T47D (cell line): ENCODE results near the gene CDK5R2.

Experiments used
- DNase-seq, 2 experiments: peaks; one replicate each; pipeline versions ENCODE4 v3.0.0 to v3.0.0-alpha.2; 2011 to 2012; ENCODE audit warnings: low read depth in 1 of 2, low spot score in 1 of 2
- JUND ChIP-seq: IDR thresholded peaks from 2 replicates; pipeline ENCODE4 v1.6.1; 2012; ENCODE audit warnings: low read depth
- in situ Hi-C: cut with HindIII; loops from 2 replicates; pipeline ENCODE4 v1.10.0; 2016; ENCODE audit warnings: low sequenced_read_pairs, low pct_unique_long_range_greater_than_20kb

The CDK5R2 gene

GRCh38 chr2:218954541-218955300, 4.7 kb upstream of the CDK5R2 start:
- no peak for DNase-seq
- in situ Hi-C loops, result no loop called here
- TF ChIP-seq JUND, result no peak

GRCh38 chr2:218956039-218956438, 3.4 kb upstream of the CDK5R2 start:
- in situ Hi-C loops, result no loop called here
- TF ChIP-seq JUND, result no peak
- DNase-seq, result no peak

DNA sequence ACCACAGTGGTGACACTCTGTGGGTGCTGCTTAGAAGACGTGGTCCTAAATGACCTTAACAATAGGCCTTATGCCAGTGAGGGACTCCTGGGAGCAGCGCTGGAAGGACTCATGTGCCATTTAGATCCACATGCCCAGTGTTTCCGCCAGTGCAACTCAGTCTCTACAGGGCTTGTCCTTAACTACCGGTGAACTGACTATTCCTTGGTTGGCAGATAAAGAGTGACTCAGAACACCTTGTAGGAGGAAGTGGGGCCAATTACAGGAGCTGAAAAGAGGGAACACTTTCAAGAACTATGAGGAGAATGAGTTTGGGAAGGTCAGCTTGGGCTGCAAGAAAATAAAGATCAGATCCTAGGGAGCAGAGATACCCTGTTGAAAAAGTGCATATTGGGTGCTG, 1.8 kb upstream of the CDK5R2 start:
- in situ Hi-C loops, result no loop called here

GRCh38 chr2:218958276-218958675, 1.2 kb upstream of the CDK5R2 start:
- DNase-seq, result no peak
- in situ Hi-C loops, result no loop called here
- no peak for TF ChIP-seq JUND

More for the DNA sequence above, 1.8 kb upstream of the CDK5R2 start:
- no peak for DNase-seq
- no peak for TF ChIP-seq JUND

- DNase-seq, result no peak
Observed at GRCh38 chr2:218959761-218960308, 369 bp downstream of the CDK5R2 start.

GRCh38 chr2:218960309-218961165, 1.1 kb downstream of the CDK5R2 start:
- DNase-seq, result no peak
- in situ Hi-C loops, result no loop called here
- no peak for TF ChIP-seq JUND

More at GRCh38 chr2:218959761-218960308, 369 bp downstream of the CDK5R2 start:
- in situ Hi-C loops, result no loop called here
- TF ChIP-seq JUND, result no peak

DNA sequence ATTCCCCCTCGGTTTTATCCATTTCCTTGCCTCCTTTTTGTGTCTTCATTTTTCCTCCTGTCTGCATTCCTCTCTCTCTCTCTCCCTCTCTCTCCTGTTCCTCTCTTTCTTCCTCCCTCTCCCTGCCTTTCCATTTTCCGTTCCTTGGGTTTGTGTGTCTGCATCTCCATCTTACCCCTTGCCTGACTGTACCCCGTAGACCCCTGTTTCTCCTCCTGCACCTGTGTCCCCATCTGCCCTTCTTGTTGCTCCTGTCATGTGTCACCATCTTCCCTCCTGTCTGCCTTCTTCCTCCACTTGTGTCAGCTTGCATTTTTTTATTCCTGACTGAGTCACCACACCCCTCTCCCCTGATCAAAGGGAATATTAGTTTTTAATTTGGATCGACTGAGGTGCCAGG, 1.8 kb downstream of the CDK5R2 start:
- no peak for DNase-seq
- no peak for TF ChIP-seq JUND
- in situ Hi-C loops, result no loop called here

GRCh38 chr2:218961651-218962570, 2.4 kb downstream of the CDK5R2 start:
- DNase-seq, result peak; percentile 52 to 69
- TF ChIP-seq JUND, result no peak

GRCh38 chr2:218962859-218963492, 3.5 kb downstream of the CDK5R2 start:
- in situ Hi-C loops, result no loop called here
- peak; percentile 59 to 73 for DNase-seq
- TF ChIP-seq JUND, result no peak

More at GRCh38 chr2:218961651-218962570, 2.4 kb downstream of the CDK5R2 start:
- in situ Hi-C loops, result no loop called here

- in situ Hi-C loops, result no loop called here
- no peak for TF ChIP-seq JUND
- no peak for DNase-seq
Observed at GRCh38 chr2:218963601-218964000, 4.1 kb downstream of the CDK5R2 start.

GRCh38 chr2:218964041-218964771, 4.7 kb downstream of the CDK5R2 start:
- in situ Hi-C loops, result no loop called here
- no peak for DNase-seq
- TF ChIP-seq JUND, result no peak
